ENCODE results near the gene STIMATE. TPM values are rescaled to one million over a fixed set of nuclear protein-coding genes. Genes with fewer than 3 reads are reported as not detected.

STIMATE gene
- total RNA-seq, 2 donors from 2014 or later, result 45.2 to 75.1 TPM

GRCh38 chr3:52827441-52827840 lies 69.9 kb downstream of the STIMATE start:
- ATAC-seq (ENCODE audit: insufficient number of reproducible peaks, low FRiP score, low read depth) (no peak), DNase-seq (ENCODE audit: low spot score) (no peak)
- no peaks in the 10 kb centered on the region for H3K9me3 ChIP-seq
- no peak overlapping the region for H3K27ac ChIP-seq
- no peak for TF ChIP-seq CTCF (IDR thresholded peaks at IDR 0.05)
- peaks cover 21 to 35% of the 10 kb centered on the region in 2 donors for H3K4me1 ChIP-seq (ENCODE audit: control insufficient read depth in 1 of 2, low read depth in 2 of 2)
- H3K27me3 ChIP-seq (replicated peaks; ENCODE audit: insufficient read depth), result no peaks in the 10 kb centered on the region
- peaks cover 12% of the 10 kb centered on the region for H3K36me3 ChIP-seq
- H3K4me3 ChIP-seq, result no peak overlapping the region

- Histone ChIP-seq H3K4me3 (no peak overlapping the region), H3K4me1 (ENCODE audit: control insufficient read depth in 1 of 2, low read depth in 2 of 2) (peaks cover 0 to under 1% of the 10 kb centered on the region in 2 donors), H3K9me3 (no peaks in the 10 kb centered on the region), H3K27me3 (replicated peaks; ENCODE audit: insufficient read depth) (no peaks in the 10 kb centered on the region), H3K27ac (no peak overlapping the region), H3K36me3 (peaks cover 12% of the 10 kb centered on the region)
- no peak for TF ChIP-seq CTCF (IDR thresholded peaks at IDR 0.05)
- DNase-seq (ENCODE audit: low spot score), result no peak
- no peak for ATAC-seq (ENCODE audit: insufficient number of reproducible peaks, low FRiP score, low read depth)
Observed at GRCh38 chr3:52824037-52824436, 73.3 kb downstream of the STIMATE start.

GRCh38 chr3:52822363-52822762 lies 75.0 kb downstream of the STIMATE start:
- H3K27me3 ChIP-seq (replicated peaks; ENCODE audit: insufficient read depth), result no peaks in the 10 kb centered on the region
- H3K36me3 ChIP-seq, result peaks cover 12% of the 10 kb centered on the region
- no peak overlapping the region for H3K4me3 ChIP-seq
- TF ChIP-seq CTCF (IDR thresholded peaks at IDR 0.05), result no peak
- ATAC-seq (ENCODE audit: insufficient number of reproducible peaks, low FRiP score, low read depth) (no peak), DNase-seq (ENCODE audit: low spot score) (no peak)
- H3K9me3 ChIP-seq, result no peaks in the 10 kb centered on the region
- no peak overlapping the region for H3K27ac ChIP-seq
- no peaks in the 10 kb centered on the region for H3K4me1 ChIP-seq (ENCODE audit: control insufficient read depth in 1 of 2, low read depth in 2 of 2)

- ATAC-seq (ENCODE audit: insufficient number of reproducible peaks, low FRiP score, low read depth) (no peak), DNase-seq (ENCODE audit: low spot score) (no peak)
- Histone ChIP-seq H3K27me3 (replicated peaks; ENCODE audit: insufficient read depth) (no peaks in the 10 kb centered on the region), H3K27ac (no peak overlapping the region), H3K4me1 (ENCODE audit: control insufficient read depth in 1 of 2, low read depth in 2 of 2) (no peaks in the 10 kb centered on the region), H3K36me3 (peaks cover 8% of the 10 kb centered on the region), H3K4me3 (no peak overlapping the region), H3K9me3 (no peaks in the 10 kb centered on the region)
- TF ChIP-seq CTCF (IDR thresholded peaks at IDR 0.05), result peak; percentile 27
Observed at GRCh38 chr3:52820736-52821135, 76.6 kb downstream of the STIMATE start.

- Histone ChIP-seq H3K27ac (no peak overlapping the region), H3K36me3 (peaks cover 7% of the 10 kb centered on the region), H3K27me3 (replicated peaks; ENCODE audit: insufficient read depth) (no peaks in the 10 kb centered on the region), H3K9me3 (no peaks in the 10 kb centered on the region), H3K4me1 (ENCODE audit: control insufficient read depth in 1 of 2, low read depth in 2 of 2) (no peaks in the 10 kb centered on the region), H3K4me3 (no peak overlapping the region)
- TF ChIP-seq CTCF (IDR thresholded peaks at IDR 0.05), result no peak
- DNase-seq (ENCODE audit: low spot score) (no peak), ATAC-seq (ENCODE audit: insufficient number of reproducible peaks, low FRiP score, low read depth) (no peak)
Observed at GRCh38 chr3:52819936-52820335, 77.4 kb downstream of the STIMATE start.

All from thoracic aorta (tissue), 2 donors.